ENCODE results near the gene DIPK1B.

Gene DIPK1B

DNA sequence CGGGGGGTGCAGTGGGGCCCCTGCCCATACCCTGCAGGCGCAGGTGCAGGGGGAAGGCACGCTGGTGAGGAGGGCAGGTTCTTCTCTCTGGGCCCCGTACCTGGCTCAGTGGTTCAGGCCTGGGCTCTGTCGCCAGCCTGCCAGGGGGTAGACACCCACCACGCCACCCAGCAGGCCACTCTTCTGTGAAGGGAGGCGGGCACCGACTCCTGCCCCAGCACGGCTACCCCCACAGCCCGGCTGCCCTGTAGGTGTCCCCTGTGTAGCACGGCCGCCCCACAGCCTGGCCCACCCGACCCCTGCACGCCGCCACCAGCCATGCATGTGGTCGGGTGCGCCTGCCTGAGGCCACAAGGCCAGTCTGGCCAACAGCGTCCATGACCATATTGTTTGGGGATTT, 34.2 kb downstream of the DIPK1B start:
- TF ChIP-seq, protein P1, sequence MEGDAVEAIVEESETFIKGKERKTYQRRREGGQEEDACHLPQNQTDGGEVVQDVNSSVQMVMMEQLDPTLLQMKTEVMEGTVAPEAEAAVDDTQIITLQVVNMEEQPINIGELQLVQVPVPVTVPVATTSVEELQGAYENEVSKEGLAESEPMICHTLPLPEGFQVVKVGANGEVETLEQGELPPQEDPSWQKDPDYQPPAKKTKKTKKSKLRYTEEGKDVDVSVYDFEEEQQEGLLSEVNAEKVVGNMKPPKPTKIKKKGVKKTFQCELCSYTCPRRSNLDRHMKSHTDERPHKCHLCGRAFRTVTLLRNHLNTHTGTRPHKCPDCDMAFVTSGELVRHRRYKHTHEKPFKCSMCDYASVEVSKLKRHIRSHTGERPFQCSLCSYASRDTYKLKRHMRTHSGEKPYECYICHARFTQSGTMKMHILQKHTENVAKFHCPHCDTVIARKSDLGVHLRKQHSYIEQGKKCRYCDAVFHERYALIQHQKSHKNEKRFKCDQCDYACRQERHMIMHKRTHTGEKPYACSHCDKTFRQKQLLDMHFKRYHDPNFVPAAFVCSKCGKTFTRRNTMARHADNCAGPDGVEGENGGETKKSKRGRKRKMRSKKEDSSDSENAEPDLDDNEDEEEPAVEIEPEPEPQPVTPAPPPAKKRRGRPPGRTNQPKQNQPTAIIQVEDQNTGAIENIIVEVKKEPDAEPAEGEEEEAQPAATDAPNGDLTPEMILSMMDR (IDR thresholded peaks at IDR 0.05; ENCODE audit: borderline replicate concordance, insufficient read depth, low read depth, low read length) = no peak
- no peak overlapping the region for H3K4me3 ChIP-seq (ENCODE audit: low read depth, low read length)

DNA sequence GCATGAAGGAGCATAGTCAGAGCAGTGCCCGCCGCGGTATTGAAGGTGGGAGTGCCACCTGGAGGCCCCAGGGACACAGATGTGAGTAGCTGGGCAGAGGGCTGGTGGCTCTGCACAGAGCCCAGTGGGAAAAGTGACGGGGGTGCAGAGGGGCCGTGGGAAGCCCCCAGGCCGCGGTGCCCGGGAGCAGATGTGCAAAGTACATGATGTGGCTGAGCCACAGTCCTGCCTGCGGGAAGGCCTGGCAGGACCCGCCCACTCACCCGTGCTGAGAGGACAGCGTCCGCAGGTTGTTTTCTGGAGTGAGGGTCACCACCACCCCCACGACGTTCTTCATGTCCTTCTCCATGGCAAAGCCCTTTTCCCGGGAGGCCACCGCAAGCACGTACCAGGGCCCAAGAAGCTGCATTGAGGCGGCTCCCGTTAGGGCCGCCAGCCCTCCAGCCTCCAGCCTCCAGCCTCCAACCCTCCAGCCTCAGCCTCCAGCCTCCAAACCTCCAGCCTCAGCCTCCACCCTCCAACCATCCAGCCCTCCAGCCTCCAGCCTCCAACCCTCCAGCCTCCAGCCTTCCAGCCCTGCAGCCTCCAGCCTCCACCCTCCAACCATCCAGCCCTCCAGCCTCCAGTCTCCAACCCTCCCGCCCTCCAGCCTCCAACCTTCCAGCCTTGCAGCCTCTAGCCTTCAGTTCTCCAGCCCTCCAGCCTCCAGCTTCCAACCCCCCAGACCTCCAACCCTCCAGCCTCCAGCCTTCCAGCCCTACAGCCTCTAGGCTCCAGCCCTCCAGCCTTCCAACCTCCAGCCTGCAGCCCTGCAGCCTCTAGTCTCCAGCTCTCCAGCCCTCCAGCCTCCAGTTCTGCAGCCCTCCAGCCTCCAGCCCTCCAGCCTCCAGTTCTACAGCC, 35.0 kb downstream of the DIPK1B start:
- no peak overlapping the region for H3K4me3 ChIP-seq (ENCODE audit: low read depth, low read length)
- TF ChIP-seq, protein P1 (IDR thresholded peaks at IDR 0.05; ENCODE audit: borderline replicate concordance, insufficient read depth, low read depth, low read length) = no peak

DNA sequence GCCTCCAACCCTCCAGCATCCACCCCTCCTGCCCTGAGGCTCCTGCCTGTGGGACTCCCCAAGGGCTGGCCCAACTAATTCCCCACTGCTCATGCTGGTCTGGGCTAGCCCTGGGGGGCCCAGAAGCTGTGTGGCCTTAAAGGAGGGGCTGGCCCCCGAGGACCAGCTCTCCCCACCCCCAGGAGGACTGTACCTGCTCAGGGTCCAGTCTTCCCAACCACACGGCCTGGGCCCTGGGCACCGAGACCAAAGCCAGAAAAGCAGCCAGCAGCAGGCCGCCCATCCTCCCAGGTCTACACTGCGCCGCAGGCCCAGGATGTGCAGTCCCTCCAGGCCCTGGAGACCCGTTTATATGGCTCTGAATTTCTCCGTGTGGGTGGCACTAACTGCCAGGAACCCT, 35.8 kb downstream of the DIPK1B start, which contains the start of gene LCN6:
TSS of gene LCN6 (minus strand) at position 325 of the 400 bp plus-strand sequence. CDS start at position 283, 42 bp downstream.
- no peak within 1 kb of the TSS for H3K4me3 ChIP-seq (ENCODE audit: low read depth, low read length)
- TF ChIP-seq, protein P1 (IDR thresholded peaks at IDR 0.05; ENCODE audit: borderline replicate concordance, insufficient read depth, low read depth, low read length) = no peak

DNA sequence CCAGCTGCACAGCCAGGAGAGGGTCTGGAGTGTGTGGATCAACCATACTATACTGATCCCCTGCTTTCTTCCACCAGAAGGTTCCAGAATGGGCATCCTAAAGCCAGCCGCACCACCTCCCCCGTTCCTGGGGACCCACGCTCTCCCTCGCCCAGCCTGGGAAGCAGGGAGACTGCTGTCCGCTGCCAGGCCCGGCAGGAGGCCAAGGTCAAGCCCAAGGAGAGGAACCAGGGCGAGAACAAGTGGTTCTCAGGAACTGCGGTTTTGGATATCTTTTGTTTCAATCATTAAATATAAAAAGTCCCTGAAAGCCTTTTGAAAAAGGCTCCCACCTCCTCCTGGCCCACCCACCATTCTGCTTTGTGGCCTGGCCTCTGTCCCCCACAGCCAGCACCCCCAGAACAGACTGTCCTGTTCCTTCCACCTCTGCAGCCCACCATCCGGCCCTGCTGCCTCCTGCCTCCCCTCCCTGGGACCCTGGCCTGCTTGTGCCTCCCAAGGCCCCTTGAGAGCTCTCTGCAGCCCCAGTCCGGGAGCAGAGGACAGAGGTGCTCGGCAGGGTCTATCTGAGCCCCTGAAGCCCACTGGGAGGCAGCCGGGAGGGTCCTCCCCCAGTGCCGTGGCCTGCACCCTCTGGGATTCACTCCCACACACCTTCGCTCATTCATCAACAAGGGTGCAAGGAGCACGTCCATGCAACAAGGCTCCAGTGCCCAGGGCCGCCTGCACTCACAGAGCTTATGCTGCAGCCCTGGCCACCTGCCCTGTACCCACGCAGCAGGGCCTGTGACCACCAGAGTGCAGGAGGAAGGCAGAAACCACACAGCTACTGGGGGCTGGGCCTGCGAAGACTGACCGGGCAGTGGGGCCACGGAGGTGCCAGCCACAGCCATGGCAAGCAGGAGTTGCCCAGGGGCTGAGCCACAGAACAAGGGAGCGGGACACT, 36.6 kb downstream of the DIPK1B start:
- no peak overlapping the region for H3K4me3 ChIP-seq (ENCODE audit: low read depth, low read length)
- TF ChIP-seq, protein P1 (IDR thresholded peaks at IDR 0.05; ENCODE audit: borderline replicate concordance, insufficient read depth, low read depth, low read length) = no peak

DNA sequence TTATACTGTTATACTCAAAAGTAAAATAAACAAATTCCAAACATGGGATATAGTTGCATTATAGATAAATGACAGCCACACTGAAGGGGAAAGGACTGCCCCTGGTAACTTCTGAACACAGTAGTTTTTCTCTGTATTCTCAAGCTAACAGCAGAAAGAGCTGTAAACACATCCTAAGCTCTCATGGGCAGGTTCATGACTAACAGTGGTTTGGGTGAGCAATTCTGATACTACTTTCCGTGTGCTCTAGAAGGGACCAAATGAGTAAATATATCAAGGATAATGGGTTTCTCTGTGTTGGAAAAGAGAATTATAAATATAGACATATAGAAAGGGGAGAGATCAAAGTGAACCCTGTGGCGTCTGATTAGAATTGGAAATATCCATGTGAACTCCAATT, 38.2 kb downstream of the DIPK1B start:
- H3K4me3 ChIP-seq (ENCODE audit: low read depth, low read length) = no peak overlapping the region
- TF ChIP-seq, protein P1 (IDR thresholded peaks at IDR 0.05; ENCODE audit: borderline replicate concordance, insufficient read depth, low read depth, low read length) = no peak

DNA sequence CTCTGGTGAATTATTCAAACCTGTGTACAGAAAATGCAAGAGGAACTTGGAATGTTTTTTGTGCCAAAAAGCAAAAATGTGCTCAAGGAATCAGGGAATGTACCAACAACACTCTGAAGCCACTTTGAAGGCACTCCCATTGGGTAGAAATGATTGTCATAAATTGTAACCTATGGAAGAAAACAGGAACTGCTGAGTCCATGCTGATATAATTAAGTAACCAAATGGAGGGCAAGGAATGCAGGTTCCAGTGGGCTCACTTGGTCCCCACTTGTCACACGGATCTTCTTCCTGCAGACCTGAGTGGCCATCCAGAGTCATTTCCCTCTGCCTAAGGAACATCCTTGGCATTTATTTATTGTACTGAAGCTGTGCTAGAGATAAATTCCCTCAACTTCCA, 38.9 kb downstream of the DIPK1B start:
- H3K4me3 ChIP-seq (ENCODE audit: low read depth, low read length) = no peak overlapping the region
- TF ChIP-seq, protein P1 (IDR thresholded peaks at IDR 0.05; ENCODE audit: borderline replicate concordance, insufficient read depth, low read depth, low read length) = no peak
